COR-L47 (cell line): ENCODE measurements around the gene MFSD6.
"Not testable (repeated sequence)": the region's sequence is repeated elsewhere in the genome, so short reads cannot be mapped to it uniquely, and the experiment has no call there.

ENCODE experiments used
- DNase-seq: peaks from one replicate; lab custom pipeline; 2025; lab: John Stamatoyannopoulos, UW

MFSD6 gene

DNA sequence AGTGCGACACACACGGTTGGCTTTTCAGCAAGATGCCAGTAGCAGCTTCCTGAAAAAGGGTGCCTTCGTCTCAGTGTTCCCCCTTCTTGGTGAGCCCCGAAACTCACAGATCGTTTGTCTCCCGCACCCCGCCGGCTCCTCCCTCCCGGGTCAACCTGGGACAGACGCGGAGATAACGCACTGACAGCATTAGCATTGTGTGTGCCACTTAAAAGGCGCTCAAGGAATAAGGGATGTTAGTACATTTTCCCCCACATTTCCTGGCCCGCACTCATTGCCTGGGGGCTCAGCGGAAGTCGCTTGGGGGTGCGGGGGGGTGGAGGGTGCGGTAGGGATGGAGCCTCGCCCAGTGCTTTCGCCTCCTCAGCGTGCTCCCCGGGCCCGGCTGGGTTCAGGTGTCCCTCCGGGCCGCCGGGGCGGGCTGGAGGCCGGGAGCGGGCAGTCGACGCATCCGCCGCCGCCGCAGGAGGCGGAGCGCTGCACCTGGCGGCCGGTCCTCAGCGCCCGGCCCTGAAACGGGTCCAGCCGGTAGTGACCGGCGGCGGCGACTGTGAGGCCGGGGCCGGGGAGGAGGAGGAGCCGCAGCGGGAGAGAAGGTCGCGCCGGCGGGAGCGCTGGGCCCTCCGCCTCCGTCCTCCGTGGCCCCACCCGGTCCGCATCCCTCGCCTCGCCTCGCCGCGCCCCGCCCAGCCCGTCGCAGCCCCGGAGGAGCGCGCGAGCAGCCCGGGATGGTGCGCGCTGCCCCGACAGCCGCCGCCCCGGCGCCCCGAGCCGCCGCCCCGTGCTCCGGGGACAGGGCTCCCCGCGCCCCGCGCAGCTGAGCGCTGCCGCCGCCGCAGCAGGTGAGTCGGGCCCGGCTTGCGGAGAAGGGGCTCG lies at the start of gene MFSD6:
Gene MFSD6, plus strand, starts transcription at position 694 of the 876 bp plus-strand sequence. CDS start 27,675 bp downstream, outside the sequence.
- DNase-seq, result peak; percentile 74

DNA sequence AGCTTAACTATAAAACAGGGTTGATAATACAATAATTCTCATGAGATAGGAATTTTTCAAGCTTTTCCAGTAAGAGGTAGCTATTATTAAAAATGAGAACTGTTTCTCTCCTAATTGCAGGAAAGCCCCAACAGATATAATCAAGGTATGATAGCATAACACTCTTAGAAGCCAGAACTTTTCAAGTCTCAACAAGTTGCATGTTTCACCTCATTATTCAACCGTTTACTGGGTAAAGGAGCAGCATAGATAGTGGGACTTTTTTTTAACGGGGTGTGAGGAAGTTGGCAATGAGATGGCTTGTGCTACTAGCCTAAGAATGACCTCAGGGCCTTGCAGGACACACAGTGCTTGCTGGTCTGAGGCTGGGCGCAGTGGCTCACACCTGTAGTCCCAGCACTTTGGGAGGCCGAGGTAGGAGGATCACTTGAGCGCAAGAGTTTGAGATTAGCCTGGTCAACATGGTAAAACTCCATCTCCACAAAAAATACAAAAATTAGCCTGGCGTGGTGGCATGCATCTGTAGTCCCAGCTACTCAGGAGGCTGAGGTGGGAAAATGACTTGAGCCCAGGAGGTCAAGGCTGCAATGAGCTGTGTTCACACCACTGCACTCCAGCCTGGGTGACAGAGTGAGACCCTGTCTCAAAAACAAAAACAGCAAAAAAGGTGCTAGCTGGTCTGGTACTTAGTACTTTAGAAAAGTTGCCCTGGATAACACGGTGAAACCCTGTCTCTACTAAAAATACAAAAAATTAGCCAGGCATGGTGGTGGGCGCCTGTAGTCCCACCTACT lies 49.3 kb upstream of the MFSD6 start:
- DNase-seq, result not testable (repeated sequence)

DNA sequence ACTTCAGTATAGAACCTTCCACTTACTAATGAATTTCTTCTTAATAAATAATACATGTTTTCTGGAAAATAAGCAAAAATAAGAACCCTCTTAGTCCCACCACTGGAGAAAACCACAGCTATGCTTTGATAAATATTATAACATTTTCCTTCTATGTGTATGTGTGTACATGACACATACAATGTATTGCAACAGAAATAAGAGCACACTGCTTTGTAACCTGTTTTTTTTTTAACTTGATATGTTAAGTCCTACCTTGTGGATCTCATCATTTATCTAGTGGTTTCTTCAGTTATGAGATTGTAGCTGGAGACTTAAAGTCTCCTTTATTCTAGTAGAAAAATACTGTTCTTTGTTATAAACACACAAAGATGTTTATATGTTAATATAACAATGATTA lies 47.6 kb upstream of the MFSD6 start:
- DNase-seq, result no peak

DNA sequence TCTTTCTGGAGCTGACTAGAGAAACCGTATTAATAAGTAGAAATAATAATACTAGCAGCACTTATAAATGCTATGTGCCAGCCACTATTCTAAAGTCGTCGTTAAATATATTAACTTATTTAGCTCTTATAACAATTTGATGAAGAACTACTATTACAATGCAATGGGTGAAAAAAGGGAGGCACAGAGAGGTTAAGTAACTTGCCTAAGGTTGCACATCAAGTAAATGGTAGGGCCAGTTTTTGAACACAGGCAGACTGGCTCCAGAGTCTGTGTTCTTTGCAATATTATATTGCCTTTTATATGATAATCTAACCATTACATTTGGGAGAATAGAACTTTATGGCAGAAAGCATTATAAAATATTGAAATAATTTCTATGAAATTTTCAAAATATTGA lies 47.2 kb upstream of the MFSD6 start:
- DNase-seq, result no peak

DNA sequence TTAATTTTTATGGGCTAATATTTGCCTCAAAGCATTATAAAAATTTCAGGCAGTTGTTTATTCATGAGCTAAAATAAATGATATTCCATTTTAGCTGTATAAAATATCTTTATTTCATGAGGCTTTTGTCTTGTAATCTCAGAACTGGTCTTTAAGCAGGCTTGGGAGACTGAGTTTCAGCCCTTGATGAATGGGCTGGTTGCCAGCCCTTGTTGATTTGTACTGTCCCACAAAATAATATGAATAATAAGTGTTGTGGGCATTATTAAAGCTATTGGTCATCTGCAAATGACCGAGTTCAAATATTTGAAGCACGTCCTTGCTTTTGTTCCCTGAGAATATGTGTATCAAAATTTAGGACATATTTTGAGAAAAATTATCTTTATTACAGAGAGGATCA lies 46.6 kb upstream of the MFSD6 start:
- no peak for DNase-seq

DNA sequence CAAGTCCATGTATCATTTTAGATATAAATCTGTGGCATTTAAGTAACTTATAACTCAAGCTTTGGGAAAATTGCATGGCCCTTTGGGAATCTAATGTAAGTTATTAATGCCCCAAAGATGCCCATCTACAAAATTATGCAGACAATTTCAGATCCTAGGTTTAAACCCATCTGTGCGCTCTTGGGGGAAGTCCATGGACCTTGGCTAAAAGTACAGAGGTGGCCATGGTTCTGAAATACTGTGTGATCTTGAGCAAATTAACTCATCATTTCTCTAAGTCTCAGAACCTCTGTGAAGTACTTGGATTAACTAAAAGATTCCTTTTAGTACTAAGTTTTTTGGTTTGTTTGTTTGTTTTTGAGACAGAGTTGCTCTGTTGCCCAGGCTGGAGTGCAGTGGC lies 45.3 kb upstream of the MFSD6 start:
- no peak for DNase-seq

DNA sequence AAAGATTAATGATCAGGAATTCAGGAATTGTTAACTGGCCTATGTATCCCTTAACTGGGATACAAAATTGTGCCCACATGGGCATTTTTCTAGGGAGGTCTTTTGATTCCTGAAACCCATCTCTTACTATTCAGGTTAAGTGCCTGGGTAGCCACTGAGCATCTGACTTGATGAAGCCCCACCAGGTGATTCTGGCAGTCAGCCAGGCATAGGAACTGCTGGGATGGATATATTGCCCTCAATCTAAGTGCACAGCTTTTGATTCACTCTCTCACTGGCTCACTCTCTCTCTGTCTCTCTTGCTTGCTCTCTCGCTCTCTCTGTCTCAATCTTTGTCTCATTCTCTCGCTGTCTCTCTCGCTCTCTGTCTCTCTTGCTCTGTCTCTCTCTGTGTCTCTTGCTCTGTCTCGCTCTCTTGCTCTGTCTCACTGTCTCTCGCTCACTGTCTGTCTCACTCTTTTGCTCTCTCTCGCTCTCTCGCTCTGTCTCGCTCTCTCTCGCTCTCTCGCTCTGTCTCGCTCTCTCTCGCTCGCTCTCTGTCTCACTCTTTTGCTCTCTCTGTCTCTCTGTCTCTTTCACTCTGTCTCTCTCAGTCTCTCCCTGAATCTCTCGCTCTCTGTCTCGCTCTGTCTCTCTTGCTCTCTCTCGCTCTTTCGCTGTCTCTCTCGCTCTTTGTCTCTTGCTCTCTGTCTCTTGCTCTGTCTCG lies 42.5 kb upstream of the MFSD6 start:
- peak; percentile 46 for DNase-seq

DNA sequence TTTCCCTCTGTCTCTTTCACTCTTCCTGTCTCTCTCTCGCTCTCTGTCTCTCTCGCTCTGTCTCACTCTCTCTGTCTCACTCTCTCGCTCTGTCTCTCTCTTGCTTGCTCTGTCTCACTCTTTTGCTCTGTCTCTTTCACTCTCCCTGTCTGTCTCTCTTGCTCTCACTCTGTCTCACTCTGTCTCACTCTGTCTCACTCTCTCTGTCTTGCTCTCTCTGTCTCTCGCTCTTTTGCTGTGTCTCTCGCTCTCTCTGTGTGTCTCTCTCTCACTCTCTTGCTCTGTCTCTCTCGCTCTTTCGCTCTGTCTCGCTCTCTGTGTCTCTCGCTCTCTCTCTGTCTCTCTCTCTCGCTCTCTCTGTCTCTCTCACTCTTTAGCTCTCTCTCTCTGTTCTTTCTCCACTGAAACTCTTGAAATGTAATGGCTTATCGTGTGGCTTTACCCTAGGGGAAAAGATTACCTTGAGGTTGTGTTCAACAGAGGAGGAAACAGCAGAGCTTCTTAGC lies 41.9 kb upstream of the MFSD6 start:
- DNase-seq, result no peak

DNA sequence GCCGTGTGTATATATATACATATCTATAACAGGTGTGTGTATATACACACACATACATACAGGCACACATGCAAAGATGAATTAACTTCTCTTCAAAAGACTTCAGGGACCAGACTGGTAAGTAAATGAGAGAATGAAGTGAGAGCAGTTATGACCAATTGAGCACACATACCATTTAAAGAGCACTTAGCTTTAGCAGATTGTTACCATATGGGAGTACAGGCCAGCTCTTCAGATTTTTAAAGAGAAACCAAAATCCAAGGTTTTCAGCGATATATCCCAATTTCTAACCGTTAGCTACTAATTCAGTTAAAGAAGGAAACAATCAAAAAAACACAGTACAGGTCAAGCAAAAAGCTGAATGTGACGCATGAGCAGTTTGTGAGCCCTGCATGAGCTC lies 41.1 kb upstream of the MFSD6 start:
- DNase-seq, result no peak

DNA sequence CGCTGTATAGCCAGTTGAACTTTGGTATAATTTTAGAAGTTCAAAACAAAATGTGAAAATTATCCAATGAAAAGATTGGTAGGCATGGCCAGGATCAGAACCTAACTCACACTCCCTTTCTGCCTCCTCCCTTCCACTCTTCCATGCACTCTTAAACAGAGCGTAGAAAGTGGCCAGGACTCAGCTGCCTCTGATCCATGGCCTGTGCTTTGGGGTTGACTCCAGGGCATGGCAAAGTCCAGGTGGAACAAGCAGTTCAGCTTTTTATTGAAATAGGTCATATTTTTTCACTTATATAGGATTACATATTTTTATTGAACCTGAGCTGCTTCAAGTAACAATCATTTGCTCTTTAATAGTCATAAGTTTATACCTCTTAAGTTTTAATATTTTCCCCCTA lies 38.5 kb upstream of the MFSD6 start:
- no peak for DNase-seq

DNA sequence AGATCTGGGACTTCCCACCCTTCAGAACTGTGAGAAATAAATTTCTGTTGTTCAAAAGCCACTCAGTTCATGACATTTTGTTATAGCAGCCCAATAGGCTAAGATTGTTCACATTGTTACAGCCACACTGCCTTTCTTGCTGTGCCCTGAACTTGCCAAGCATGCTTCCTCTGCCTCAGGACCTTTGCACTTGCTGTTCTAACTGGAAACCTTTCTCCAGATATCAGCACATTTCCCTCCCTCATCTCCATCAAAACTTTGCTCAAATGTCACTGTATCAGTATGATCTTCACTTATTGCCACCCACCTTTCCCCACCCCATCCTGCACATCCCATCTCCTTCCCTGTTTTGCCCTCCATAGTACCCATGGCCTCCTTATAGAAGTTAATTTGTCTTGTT lies 32.1 kb upstream of the MFSD6 start:
- no peak for DNase-seq

DNA sequence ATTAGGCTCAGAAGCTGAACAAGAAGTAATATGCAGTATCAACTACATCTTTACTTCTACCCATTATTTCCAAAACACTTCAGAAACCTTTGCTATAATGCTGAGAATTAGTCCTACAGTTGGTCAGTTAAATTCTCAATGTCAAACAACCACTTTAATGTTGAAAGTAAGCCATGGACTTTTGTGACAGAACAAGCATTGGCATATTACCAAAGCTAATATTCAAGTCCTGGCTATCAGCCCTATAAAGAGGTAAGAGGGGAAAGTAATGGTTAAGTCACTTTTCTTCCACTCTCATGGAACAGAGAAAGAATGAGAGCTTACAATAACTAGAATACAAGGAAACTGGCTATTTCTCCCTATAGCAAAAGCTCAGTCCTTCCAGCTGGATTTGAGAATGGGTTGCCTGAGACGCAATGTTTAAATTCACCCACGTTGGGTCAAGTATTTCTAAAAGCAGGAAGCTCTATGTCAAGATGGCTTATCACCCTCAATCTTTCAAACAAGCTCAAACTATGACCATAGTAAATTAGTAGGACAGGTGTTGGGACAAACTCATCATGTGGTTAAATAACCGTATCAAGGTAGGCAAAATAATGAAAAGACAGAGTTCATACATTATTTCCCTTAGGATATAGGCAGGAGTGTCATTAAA lies 31.4 kb upstream of the MFSD6 start:
- DNase-seq, result no peak

DNA sequence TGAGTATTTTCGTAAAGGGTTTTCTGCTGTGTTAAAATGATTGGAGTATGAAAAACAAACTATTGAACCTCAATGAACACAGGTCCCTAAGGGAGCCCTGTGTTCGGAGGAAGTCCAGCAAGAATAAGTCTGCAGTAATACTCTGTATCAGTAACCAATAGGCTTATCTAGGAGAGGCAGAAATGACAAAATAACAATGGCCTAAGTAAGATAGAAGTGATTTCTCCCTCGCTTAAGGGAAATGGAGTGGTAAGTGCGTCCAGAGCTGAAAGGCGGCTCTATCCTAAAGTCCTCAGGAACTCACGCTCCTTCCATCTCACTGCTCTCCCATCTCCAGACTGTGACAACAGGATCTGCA lies 29.3 kb upstream of the MFSD6 start:
- no peak for DNase-seq

DNA sequence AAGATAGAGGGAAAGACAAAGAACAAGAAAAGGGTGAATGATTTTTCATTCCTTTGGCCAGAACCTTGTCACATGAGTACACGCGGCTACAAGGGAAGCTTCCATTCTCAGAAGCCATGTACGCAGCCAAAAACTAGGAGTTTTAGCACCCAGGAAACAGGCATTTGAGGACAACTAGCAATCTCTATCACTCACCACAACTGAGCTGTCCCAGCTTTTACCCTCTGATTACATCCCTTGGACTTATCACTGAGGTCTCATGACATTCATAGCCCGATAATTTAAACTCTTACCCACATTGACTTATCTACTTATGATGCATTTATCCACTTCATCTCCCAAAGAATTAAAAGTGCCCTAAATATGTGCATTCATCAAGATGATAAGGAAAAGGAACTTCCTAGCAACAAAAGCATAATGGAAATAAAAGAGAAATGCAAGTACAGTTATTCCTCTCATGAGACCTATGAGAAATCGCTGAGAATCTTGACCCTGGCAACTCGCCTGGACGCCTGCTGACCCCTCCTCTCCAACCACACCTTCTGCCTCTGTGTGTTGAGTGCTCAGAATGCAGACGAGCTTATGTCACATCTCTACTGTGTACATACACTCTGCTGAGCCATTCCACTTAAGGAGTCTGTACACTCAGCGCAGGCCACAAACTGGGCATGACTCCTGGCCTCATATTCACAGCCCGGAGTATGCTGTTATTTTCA lies 28.7 kb upstream of the MFSD6 start:
- DNase-seq, result no peak

DNA sequence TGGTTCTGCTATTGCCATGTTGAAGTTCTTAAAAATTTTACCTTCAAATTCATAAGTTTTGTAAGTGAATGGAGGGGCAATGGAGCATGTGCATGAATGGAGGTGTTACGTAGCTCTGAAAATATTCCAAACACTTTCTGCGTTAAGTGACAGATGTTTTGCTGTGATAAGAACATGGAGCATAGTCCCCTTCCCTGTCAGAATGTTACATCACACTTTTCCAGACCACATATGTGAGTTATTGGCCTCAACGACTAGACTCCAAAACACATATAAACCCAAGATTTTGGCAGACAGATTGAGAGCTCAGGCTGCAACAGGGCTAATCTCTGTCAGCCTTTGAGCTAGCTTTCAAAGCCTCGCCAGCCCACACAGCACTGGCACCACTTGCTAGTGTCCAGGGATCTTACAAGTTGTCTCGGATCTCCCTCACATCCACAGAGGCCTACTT lies 27.2 kb upstream of the MFSD6 start:
- DNase-seq, result no peak

DNA sequence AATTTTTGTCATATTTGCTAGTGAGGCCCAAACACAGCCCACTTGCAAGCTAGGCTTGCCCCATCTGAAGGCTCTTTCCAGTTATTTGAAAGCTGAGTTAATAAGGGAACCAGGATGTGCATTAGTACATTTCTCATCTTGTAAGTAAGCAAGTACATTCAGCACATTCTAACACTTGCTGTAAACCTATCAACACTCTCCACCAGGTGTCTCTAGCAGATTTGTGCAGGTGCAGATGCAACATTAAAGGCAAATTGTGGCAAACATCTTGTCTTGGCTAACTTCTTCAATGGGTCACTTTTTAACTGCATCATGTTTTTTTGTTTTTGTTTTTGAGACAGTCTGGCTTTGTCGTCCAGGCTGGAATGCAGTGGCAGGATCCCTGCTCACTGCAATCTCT lies 25.3 kb upstream of the MFSD6 start:
- peak; percentile 75 for DNase-seq

DNA sequence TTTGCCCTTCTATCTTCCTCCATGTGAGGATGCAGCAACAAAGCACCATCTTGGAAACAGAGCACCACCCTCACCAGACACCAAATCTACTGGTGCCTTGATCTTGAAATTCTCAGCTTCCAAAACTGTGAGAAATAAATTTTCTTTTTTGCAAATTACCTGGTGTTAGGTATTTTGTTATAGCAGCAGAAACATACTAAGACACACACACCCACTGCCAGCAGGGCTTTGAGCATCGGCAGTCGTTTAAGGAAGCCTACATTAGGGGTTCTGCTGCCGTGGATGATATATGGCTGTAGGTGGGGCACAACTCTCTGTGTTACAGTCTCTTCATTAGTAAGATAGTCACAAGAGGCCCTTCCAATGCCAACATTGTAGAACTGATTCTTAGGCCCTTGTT lies 20.7 kb upstream of the MFSD6 start:
- DNase-seq, result no peak

DNA sequence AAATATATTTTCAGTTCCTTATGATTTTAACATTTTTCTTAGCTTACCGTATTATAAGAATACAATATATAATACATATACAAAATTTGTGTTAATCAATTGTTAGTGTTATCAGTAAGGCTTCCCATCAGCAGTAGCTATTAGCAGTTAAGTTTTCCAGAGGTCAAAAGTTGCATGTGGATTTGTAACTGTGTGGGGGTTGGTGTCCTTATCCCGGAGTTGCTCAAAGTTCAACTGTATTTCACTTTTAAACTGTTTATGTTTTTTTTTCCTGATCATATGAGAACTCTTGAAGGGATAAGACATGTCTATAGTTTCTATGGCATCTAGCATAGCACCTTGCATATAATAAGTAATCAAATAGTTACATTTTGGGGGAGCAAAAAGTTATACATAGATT lies 11.9 kb upstream of the MFSD6 start:
- DNase-seq, result no peak

DNA sequence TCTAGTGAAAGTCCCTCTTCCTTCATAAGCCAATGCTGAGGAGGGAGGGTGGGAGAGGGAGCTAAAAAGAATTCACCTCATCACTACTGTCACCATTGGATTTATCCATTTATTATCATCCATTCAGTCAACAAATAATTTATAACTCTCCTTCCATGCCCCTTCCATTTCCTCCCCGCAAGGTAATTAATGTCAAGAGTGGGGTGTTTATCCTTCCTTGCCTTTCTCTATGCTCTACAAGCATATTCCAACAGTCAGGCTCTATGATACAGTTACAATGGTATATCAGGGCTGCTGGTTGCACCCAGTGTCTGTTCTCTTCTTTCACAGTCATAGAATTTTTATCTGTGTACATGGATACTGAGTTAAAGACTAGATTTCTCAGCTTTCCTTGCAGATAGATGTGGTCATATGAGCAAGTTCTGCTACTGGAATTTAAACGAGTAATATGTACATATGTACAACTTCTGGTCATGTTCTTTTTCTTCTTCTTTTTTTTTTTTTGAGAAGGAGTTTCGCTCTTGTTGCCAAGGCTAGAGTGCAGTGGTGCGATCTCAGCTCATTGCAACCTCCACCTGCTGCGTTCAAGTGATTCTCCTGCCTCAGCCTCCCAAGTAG lies 5.1 kb upstream of the MFSD6 start:
- no peak for DNase-seq

DNA sequence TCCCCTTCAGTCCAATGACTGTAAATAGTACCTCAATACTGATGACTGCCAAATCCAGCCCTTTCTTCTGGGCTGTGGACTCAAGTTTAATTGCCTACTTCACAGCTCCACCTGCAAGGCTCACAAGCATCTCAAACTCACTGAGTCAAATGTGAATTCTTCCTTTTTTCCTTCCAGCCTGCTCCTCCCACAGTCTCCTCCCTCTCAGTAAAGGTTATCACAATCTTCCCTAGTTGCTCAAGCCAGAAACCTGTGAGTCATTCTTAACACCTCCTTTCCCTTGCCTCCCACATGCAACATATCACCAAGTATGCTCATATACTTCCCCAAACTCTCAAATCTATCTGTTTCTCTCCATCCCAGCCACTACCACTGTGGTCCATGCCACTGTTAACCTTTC lies 3.7 kb upstream of the MFSD6 start:
- no peak for DNase-seq

DNA sequence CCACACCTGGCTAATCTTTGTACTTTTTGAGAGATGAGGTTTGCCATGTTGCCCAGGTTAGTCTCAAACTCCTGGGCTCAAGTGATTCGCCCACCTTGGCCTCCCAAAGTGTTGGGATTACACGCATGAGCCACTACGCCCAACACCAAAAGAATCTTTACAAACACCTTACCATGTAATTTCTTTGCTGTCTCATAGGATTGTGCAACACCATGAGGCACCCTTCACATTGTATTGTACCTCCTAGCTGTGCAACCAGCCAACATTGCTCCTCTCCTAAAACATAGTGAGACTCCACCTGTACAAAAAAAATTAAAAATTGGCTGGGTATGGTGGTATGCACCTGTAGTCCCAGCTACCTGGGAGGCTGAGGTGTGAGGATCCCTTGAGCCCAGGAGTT lies 3.1 kb upstream of the MFSD6 start:
- DNase-seq, result no peak
